Measurements from ENCODE around the gene RUNX1. TPM values are rescaled to one million over a fixed set of nuclear protein-coding genes. Genes with fewer than 3 reads are reported as not detected.
A peak's percentile ranks its signal among the peaks of the same experiment; 100 is the strongest.

RUNX1 gene
- total RNA-seq, 1 donor = 40.9 TPM

GRCh38 chr21:35072960-35073359 is 23.9 kb upstream of the RUNX1 start:
- no peak for DNase-seq (ENCODE audit: insufficient read length, low spot score, missing footprints)
- no peak overlapping the region for H3K4me2 ChIP-seq (ENCODE audit: insufficient read depth, low read length)

GRCh38 chr21:35072557-35072956 is 23.5 kb upstream of the RUNX1 start:
- Histone ChIP-seq H3K27ac (ENCODE audit: low read depth, low read length) (no peak overlapping the region), H3K36me3 (ENCODE audit: insufficient read depth, low read length) (no peaks in the 10 kb centered on the region), H2AFZ (ENCODE audit: low read length) (peak overlapping the region; percentile 49), H3K9me3 (ENCODE audit: low read depth, low read length) (no peaks in the 10 kb centered on the region), H3K79me2 (ENCODE audit: insufficient read depth, low read length) (no peaks in the 10 kb centered on the region), H3K4me3 (ENCODE audit: insufficient read depth, low read length) (no peak overlapping the region), H3K27me3 (ENCODE audit: insufficient read depth, low read length) (no peaks in the 10 kb centered on the region), H4K20me1 (ENCODE audit: insufficient read depth, low read length) (no peaks in the 10 kb centered on the region), H3K4me2 (ENCODE audit: insufficient read depth, low read length) (no peak overlapping the region), H3K4me1 (ENCODE audit: insufficient read depth, low read length) (peaks cover 7% of the 10 kb centered on the region)
- no peak for DNase-seq (ENCODE audit: insufficient read length, low spot score, missing footprints)
- TF ChIP-seq CTCF (IDR thresholded peaks at IDR 0.05; ENCODE audit: extremely low read depth, low read depth, low read length) = no peak

More at GRCh38 chr21:35072960-35073359, 23.9 kb upstream of the RUNX1 start:
- Histone ChIP-seq H3K27ac (ENCODE audit: low read depth, low read length) (no peak overlapping the region), H3K9me3 (ENCODE audit: low read depth, low read length) (no peaks in the 10 kb centered on the region), H2AFZ (ENCODE audit: low read length) (peak overlapping the region; percentile 49), H3K4me1 (ENCODE audit: insufficient read depth, low read length) (peaks cover 7% of the 10 kb centered on the region), H4K20me1 (ENCODE audit: insufficient read depth, low read length) (no peaks in the 10 kb centered on the region), H3K4me3 (ENCODE audit: insufficient read depth, low read length) (no peak overlapping the region), H3K79me2 (ENCODE audit: insufficient read depth, low read length) (no peaks in the 10 kb centered on the region), H3K36me3 (ENCODE audit: insufficient read depth, low read length) (no peaks in the 10 kb centered on the region), H3K27me3 (ENCODE audit: insufficient read depth, low read length) (no peaks in the 10 kb centered on the region)
- no peak for TF ChIP-seq CTCF (IDR thresholded peaks at IDR 0.05; ENCODE audit: extremely low read depth, low read depth, low read length)

GRCh38 chr21:35071347-35071746 is 22.2 kb upstream of the RUNX1 start:
- Histone ChIP-seq H3K27me3 (ENCODE audit: insufficient read depth, low read length) (no peaks in the 10 kb centered on the region), H2AFZ (ENCODE audit: low read length) (no peak overlapping the region), H3K79me2 (ENCODE audit: insufficient read depth, low read length) (no peaks in the 10 kb centered on the region), H3K4me3 (ENCODE audit: insufficient read depth, low read length) (no peak overlapping the region), H3K36me3 (ENCODE audit: insufficient read depth, low read length) (no peaks in the 10 kb centered on the region), H3K4me1 (ENCODE audit: insufficient read depth, low read length) (peaks cover 7% of the 10 kb centered on the region), H3K4me2 (ENCODE audit: insufficient read depth, low read length) (no peak overlapping the region), H4K20me1 (ENCODE audit: insufficient read depth, low read length) (no peaks in the 10 kb centered on the region), H3K27ac (ENCODE audit: low read depth, low read length) (no peak overlapping the region), H3K9me3 (ENCODE audit: low read depth, low read length) (no peaks in the 10 kb centered on the region)
- TF ChIP-seq CTCF (IDR thresholded peaks at IDR 0.05; ENCODE audit: extremely low read depth, low read depth, low read length) = no peak
- DNase-seq (ENCODE audit: insufficient read length, low spot score, missing footprints) = no peak

- no peaks in the 10 kb centered on the region for H3K79me2 ChIP-seq (ENCODE audit: insufficient read depth, low read length)
- no peak for TF ChIP-seq CTCF (IDR thresholded peaks at IDR 0.05; ENCODE audit: extremely low read depth, low read depth, low read length)
- no peak overlapping the region for H2AFZ ChIP-seq (ENCODE audit: low read length)
- no peaks in the 10 kb centered on the region for H3K9me3 ChIP-seq (ENCODE audit: low read depth, low read length)
- H3K36me3 ChIP-seq (ENCODE audit: insufficient read depth, low read length) = no peaks in the 10 kb centered on the region
- no peak overlapping the region for H3K27ac ChIP-seq (ENCODE audit: low read depth, low read length)
- H3K4me2 ChIP-seq (ENCODE audit: insufficient read depth, low read length) = no peak overlapping the region
- peaks cover 7% of the 10 kb centered on the region for H3K4me1 ChIP-seq (ENCODE audit: insufficient read depth, low read length)
- H3K27me3 ChIP-seq (ENCODE audit: insufficient read depth, low read length) = no peaks in the 10 kb centered on the region
- no peak for DNase-seq (ENCODE audit: insufficient read length, low spot score, missing footprints)
- H3K4me3 ChIP-seq (ENCODE audit: insufficient read depth, low read length) = no peak overlapping the region
- H4K20me1 ChIP-seq (ENCODE audit: insufficient read depth, low read length) = no peaks in the 10 kb centered on the region
Measured at GRCh38 chr21:35070436-35070835, 21.3 kb upstream of the RUNX1 start.

Data from osteoblast (primary cell).